HG03097 (cell line): ENCODE data around the gene PARP8.
"Not testable (repeated sequence)": the region's sequence is repeated elsewhere in the genome, so short reads cannot be mapped to it uniquely, and the experiment has no call there.

Experiments used
- ATAC-seq: cut with Tn5 transposase; IDR thresholded peaks from one replicate; pipeline ENCODE4 v1.9.1; 2021; ENCODE audit not compliant: unreplicated experiment, low FRiP score

PARP8 gene

GRCh38 chr5:50767588-50767987 lies 101.2 kb downstream of the PARP8 start:
- no peak for ATAC-seq

- ATAC-seq = no peak
These were observed 102.2 kb downstream of the PARP8 start for GRCh38 chr5:50768634-50769033.

GRCh38 chr5:50770441-50770840 lies 104.0 kb downstream of the PARP8 start:
- no peak for ATAC-seq

- ATAC-seq = not testable (repeated sequence)
These were observed 108.2 kb downstream of the PARP8 start for GRCh38 chr5:50774446-50775175.

- no peak for ATAC-seq
These were observed 119.6 kb downstream of the PARP8 start for GRCh38 chr5:50786073-50786472.

GRCh38 chr5:50791813-50792212 lies 125.4 kb downstream of the PARP8 start:
- ATAC-seq = no peak

GRCh38 chr5:50792843-50793242 lies 126.4 kb downstream of the PARP8 start:
- ATAC-seq = no peak

- no peak for ATAC-seq
These were observed 128.4 kb downstream of the PARP8 start for GRCh38 chr5:50794812-50795211.

- ATAC-seq = no peak
These were observed 131.6 kb downstream of the PARP8 start for GRCh38 chr5:50798002-50798401.

GRCh38 chr5:50799596-50799995 lies 133.2 kb downstream of the PARP8 start:
- ATAC-seq = no peak

- ATAC-seq = no peak
These were observed 134.0 kb downstream of the PARP8 start for GRCh38 chr5:50800410-50800809.

GRCh38 chr5:50807661-50808060 lies 141.2 kb downstream of the PARP8 start:
- no peak for ATAC-seq

- ATAC-seq = no peak
These were observed 142.0 kb downstream of the PARP8 start for GRCh38 chr5:50808406-50808805.

- not testable (repeated sequence) for ATAC-seq
These were observed 145.3 kb downstream of the PARP8 start for GRCh38 chr5:50811746-50812145.

GRCh38 chr5:50813691-50814090 lies 147.3 kb downstream of the PARP8 start:
- no peak for ATAC-seq

- no peak for ATAC-seq
These were observed 148.1 kb downstream of the PARP8 start for GRCh38 chr5:50814556-50814955.

- ATAC-seq = no peak
These were observed 155.6 kb downstream of the PARP8 start for GRCh38 chr5:50822046-50822445.

GRCh38 chr5:50822761-50823160 lies 156.3 kb downstream of the PARP8 start:
- ATAC-seq = no peak

- no peak for ATAC-seq
These were observed 157.1 kb downstream of the PARP8 start for GRCh38 chr5:50823568-50823967.

- no peak for ATAC-seq
These were observed 157.7 kb downstream of the PARP8 start for GRCh38 chr5:50824109-50824508.

GRCh38 chr5:50827516-50828247 lies 161.2 kb downstream of the PARP8 start:
- no peak for ATAC-seq

- no peak for ATAC-seq
These were observed 162.6 kb downstream of the PARP8 start for GRCh38 chr5:50829023-50829422.
